ENCODE results near the gene LRIT2. TPM values are rescaled to one million over a fixed set of nuclear protein-coding genes. Genes with fewer than 3 reads are reported as not detected.

Gene LRIT2
- polyA plus RNA-seq, 3 donors, result not detected

GRCh38 chr10:84269773-84270172 is 44.4 kb upstream of the LRIT2 start:
- no peak overlapping the region for H3K27ac ChIP-seq (ENCODE audit: low read depth in 1 of 2, low read length in 2 of 2)
- no peaks in the 10 kb centered on the region for H3K9me3 ChIP-seq (replicated peaks in 1 of 2; ENCODE audit: control insufficient read depth in 1 of 2, insufficient read depth in 1 of 2, low read length in 2 of 2)
- 90% methylated on average over 2 of the region's 2 CpGs for WGBS (ENCODE audit: insufficient coverage)
- no peaks in the 10 kb centered on the region for H3K4me1 ChIP-seq (ENCODE audit: control insufficient read depth in 1 of 2, insufficient read depth in 2 of 2, low read length in 2 of 2)
- Mint-ChIP-seq H3K4me3 (no peak overlapping the region), H3K27ac (no peak overlapping the region), H3K9me3 (no peaks in the 10 kb centered on the region), H3K36me3 (no peaks in the 10 kb centered on the region), H3K4me1 (no peaks in the 10 kb centered on the region), H3K27me3 (ENCODE audit: low read depth in 3 of 3) (peaks cover 0 to 5% (median 3%) of the 10 kb centered on the region in 3 donors)
- no peak for DNase-seq
- H3K36me3 ChIP-seq (replicated peaks in 1 of 2; ENCODE audit: control insufficient read depth in 1 of 2, insufficient read depth in 2 of 2, low read length in 2 of 2), result no peaks in the 10 kb centered on the region
- no peaks in the 10 kb centered on the region for H3K79me2 ChIP-seq (ENCODE audit: insufficient read depth, low read length)
- TF ChIP-seq, protein P1, sequence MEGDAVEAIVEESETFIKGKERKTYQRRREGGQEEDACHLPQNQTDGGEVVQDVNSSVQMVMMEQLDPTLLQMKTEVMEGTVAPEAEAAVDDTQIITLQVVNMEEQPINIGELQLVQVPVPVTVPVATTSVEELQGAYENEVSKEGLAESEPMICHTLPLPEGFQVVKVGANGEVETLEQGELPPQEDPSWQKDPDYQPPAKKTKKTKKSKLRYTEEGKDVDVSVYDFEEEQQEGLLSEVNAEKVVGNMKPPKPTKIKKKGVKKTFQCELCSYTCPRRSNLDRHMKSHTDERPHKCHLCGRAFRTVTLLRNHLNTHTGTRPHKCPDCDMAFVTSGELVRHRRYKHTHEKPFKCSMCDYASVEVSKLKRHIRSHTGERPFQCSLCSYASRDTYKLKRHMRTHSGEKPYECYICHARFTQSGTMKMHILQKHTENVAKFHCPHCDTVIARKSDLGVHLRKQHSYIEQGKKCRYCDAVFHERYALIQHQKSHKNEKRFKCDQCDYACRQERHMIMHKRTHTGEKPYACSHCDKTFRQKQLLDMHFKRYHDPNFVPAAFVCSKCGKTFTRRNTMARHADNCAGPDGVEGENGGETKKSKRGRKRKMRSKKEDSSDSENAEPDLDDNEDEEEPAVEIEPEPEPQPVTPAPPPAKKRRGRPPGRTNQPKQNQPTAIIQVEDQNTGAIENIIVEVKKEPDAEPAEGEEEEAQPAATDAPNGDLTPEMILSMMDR (IDR thresholded peaks at IDR 0.05), result no peak
- intact Hi-C loops (cut with micrococcal nuclease), result no loop called here
- H3K9ac ChIP-seq (ENCODE audit: insufficient read depth, low read length, poor library complexity, severe bottlenecking), result no peak overlapping the region
- H3K27me3 ChIP-seq (ENCODE audit: control insufficient read depth in 2 of 2, insufficient read depth in 2 of 2, low read length in 2 of 2), result no peaks in the 10 kb centered on the region
- no peak overlapping the region for H2AFZ ChIP-seq (ENCODE audit: insufficient read depth, low read depth, low read length, poor library complexity, severe bottlenecking)
- H3K4me3 ChIP-seq (replicated peaks in 1 of 3; ENCODE audit: low read depth in 2 of 3, low read length in 3 of 3), result no peak overlapping the region
- no peak overlapping the region for H3K4me2 ChIP-seq (replicated peaks; ENCODE audit: extremely low read depth, low read length, poor library complexity, severe bottlenecking)
- no peaks in the 10 kb centered on the region for H4K20me1 ChIP-seq (ENCODE audit: insufficient read depth, low read length)

DNA sequence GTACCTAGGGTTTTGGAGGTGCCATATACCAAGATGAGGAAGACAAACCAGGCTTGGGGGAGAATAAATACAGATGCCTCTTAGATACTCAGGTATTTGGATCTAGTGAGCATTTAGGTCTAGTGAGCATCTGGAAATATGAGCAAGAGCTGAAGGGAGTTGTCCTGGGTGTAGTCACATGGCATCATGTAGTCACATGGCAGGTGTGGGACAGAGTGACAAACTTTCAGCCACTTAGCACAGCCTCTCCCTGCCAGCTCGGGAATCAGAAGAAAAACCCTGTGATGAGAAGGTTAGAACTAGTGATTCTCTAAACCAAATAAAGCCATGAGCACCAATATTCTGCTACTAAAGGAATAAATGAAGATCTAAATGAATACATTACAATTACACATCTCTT is 43.8 kb upstream of the LRIT2 start:
- no peak for DNase-seq
- no peaks in the 10 kb centered on the region for H3K79me2 ChIP-seq (ENCODE audit: insufficient read depth, low read length)
- WGBS (ENCODE audit: insufficient coverage), result no CpG with 5 or more reads among the region's 1 CpG
- TF ChIP-seq, protein P1 (IDR thresholded peaks at IDR 0.05), result no peak
- intact Hi-C loops (cut with micrococcal nuclease), result no loop called here
- Mint-ChIP-seq H3K27ac (no peak overlapping the region), H3K4me1 (no peaks in the 10 kb centered on the region), H3K4me3 (no peak overlapping the region), H3K36me3 (no peaks in the 10 kb centered on the region), H3K9me3 (no peaks in the 10 kb centered on the region), H3K27me3 (ENCODE audit: low read depth in 3 of 3) (peaks cover 0 to 5% (median 5%) of the 10 kb centered on the region in 3 donors)
- H3K36me3 ChIP-seq (replicated peaks in 1 of 2; ENCODE audit: control insufficient read depth in 1 of 2, insufficient read depth in 2 of 2, low read length in 2 of 2), result no peaks in the 10 kb centered on the region
- no peak overlapping the region for H3K4me2 ChIP-seq (replicated peaks; ENCODE audit: extremely low read depth, low read length, poor library complexity, severe bottlenecking)
- H3K4me1 ChIP-seq (ENCODE audit: control insufficient read depth in 1 of 2, insufficient read depth in 2 of 2, low read length in 2 of 2), result no peaks in the 10 kb centered on the region
- no peak overlapping the region for H3K4me3 ChIP-seq (replicated peaks in 1 of 3; ENCODE audit: low read depth in 2 of 3, low read length in 3 of 3)
- no peaks in the 10 kb centered on the region for H3K9me3 ChIP-seq (replicated peaks in 1 of 2; ENCODE audit: control insufficient read depth in 1 of 2, insufficient read depth in 1 of 2, low read length in 2 of 2)
- H3K27me3 ChIP-seq (ENCODE audit: control insufficient read depth in 2 of 2, insufficient read depth in 2 of 2, low read length in 2 of 2), result no peaks in the 10 kb centered on the region
- no peak overlapping the region for H3K27ac ChIP-seq (ENCODE audit: low read depth in 1 of 2, low read length in 2 of 2)
- H3K9ac ChIP-seq (ENCODE audit: insufficient read depth, low read length, poor library complexity, severe bottlenecking), result no peak overlapping the region
- H4K20me1 ChIP-seq (ENCODE audit: insufficient read depth, low read length), result no peaks in the 10 kb centered on the region
- H2AFZ ChIP-seq (ENCODE audit: insufficient read depth, low read depth, low read length, poor library complexity, severe bottlenecking), result no peak overlapping the region

Measured in CD14-positive monocyte (primary cell).